HepG2 (cell line): ENCODE data around the gene ZNF786. TPM values are rescaled to one million over a fixed set of nuclear protein-coding genes. Genes with fewer than 3 reads are reported as not detected.

Experiments
- AHR ChIP-seq: IDR thresholded peaks from 2 replicates; pipeline ENCODE4 v1.6.1; 2018; ENCODE audit warnings: missing genetic modification reagents, missing compliant biosample characterization
- CEBPB ChIP-seq: IDR thresholded peaks from 2 replicates; pipeline ENCODE4 v1.6.1; 2011; ENCODE audit warnings: low read depth, low read length, improper control_type of control experiment, borderline replicate concordance
- CENPT ChIP-seq: sonication (generic); formaldehyde crosslinking; IDR thresholded peaks from 2 replicates; pipeline ENCODE4 v1.8.0; 2022; ENCODE audit warnings: low read depth, mild to moderate bottlenecking, moderate library complexity, missing genetic modification reagents
- DPF2 ChIP-seq: sonication (generic); formaldehyde crosslinking; IDR thresholded peaks from 2 replicates; pipeline ENCODE4 v1.4.0; 2020; ENCODE audit warnings: mild to moderate bottlenecking, low read depth, missing genetic modification reagents, borderline replicate concordance
- ESRRA ChIP-seq: sonication (generic); formaldehyde crosslinking; IDR thresholded peaks from 2 replicates; pipeline ENCODE4 v1.5.1; 2020; ENCODE audit warnings: mild to moderate bottlenecking, low read depth, missing genetic modification reagents
- FOSL2 ChIP-seq: sonication (generic); formaldehyde crosslinking; IDR thresholded peaks from 2 replicates; pipeline ENCODE4 v1.4.0; 2020; ENCODE audit warnings: missing genetic modification reagents
- HINFP ChIP-seq: sonication (generic); formaldehyde crosslinking; IDR thresholded peaks from 2 replicates; pipeline ENCODE4 v1.4.0; 2020; ENCODE audit warnings: low read depth, mild to moderate bottlenecking, missing genetic modification reagents
- ISX ChIP-seq: sonication (generic); formaldehyde crosslinking; conservative IDR thresholded peaks from 2 replicates; pipeline ENCODE4 v1.5.0; 2020; ENCODE audit warnings: missing genetic modification reagents
- MAF1 ChIP-seq: sonication (generic); formaldehyde crosslinking; IDR thresholded peaks from 2 replicates; pipeline ENCODE4 v1.5.0; 2020; ENCODE audit warnings: missing genetic modification reagents, borderline replicate concordance
- MAX ChIP-seq: IDR thresholded peaks from 2 replicates; pipeline ENCODE4 v1.6.1; 2012; ENCODE audit warnings: inconsistent platforms
- MED8 ChIP-seq: sonication (generic); formaldehyde crosslinking; IDR thresholded peaks from 2 replicates; pipeline ENCODE4 v1.8.1; 2023; ENCODE audit warnings: mild to moderate bottlenecking, missing genetic modification reagents; ENCODE audit not compliant: insufficient replicate concordance
- MEIS1 ChIP-seq: sonication (generic); formaldehyde crosslinking; IDR thresholded peaks from 2 replicates; pipeline ENCODE4 v1.9.0; 2021; ENCODE audit warnings: mild to moderate bottlenecking, missing genetic modification reagents, moderate library complexity, borderline replicate concordance
- MZF1 ChIP-seq: sonication (generic); formaldehyde crosslinking; IDR thresholded peaks from 2 replicates; pipeline ENCODE4 v1.8.1; 2023; ENCODE audit warnings: mild to moderate bottlenecking, missing genetic modification reagents, borderline replicate concordance
- NPAS2 ChIP-seq: sonication (generic); formaldehyde crosslinking; IDR thresholded peaks from 2 replicates; pipeline ENCODE4 v1.8.0; 2022; ENCODE audit warnings: mild to moderate bottlenecking, missing genetic modification reagents, borderline replicate concordance
- PLRG1 ChIP-seq: fragments of 450-650 bp; conservative IDR thresholded peaks from 2 replicates; pipeline ENCODE4 v1.6.1; 2016
- RBFOX2 ChIP-seq: fragments of 200-400 bp; formaldehyde crosslinking; IDR thresholded peaks from 2 replicates; pipeline ENCODE4 v1.6.1; 2017; ENCODE audit warnings: low read depth, mild to moderate bottlenecking, low read length
- SIN3A ChIP-seq: IDR thresholded peaks from 2 replicates; pipeline ENCODE4 v1.6.1; 2011; ENCODE audit warnings: low read depth, mild to moderate bottlenecking, control low read depth, low read length, borderline replicate concordance
- SMAD9 ChIP-seq: sonication (generic); formaldehyde crosslinking; IDR thresholded peaks from 2 replicates; pipeline ENCODE4 v1.5.1; 2020; ENCODE audit warnings: mild to moderate bottlenecking, missing genetic modification reagents
- ZC3H4 ChIP-seq: sonication (generic); formaldehyde crosslinking; IDR thresholded peaks from 2 replicates; pipeline ENCODE4 v1.4.0; 2020; ENCODE audit warnings: missing genetic modification reagents, borderline replicate concordance
- ZFAT ChIP-seq: sonication (generic); formaldehyde crosslinking; conservative IDR thresholded peaks from 2 replicates; pipeline ENCODE4 v1.8.1; 2023; ENCODE audit warnings: missing genetic modification reagents, inconsistent platforms
- ZFP62 ChIP-seq: sonication (generic); formaldehyde crosslinking; IDR thresholded peaks from 2 replicates; pipeline ENCODE4 v1.4.0; 2020; ENCODE audit warnings: missing genetic modification reagents
- ZNF138 ChIP-seq: sonication (generic); formaldehyde crosslinking; IDR thresholded peaks from 2 replicates; pipeline ENCODE4 v1.5.0; 2020; ENCODE audit warnings: mild to moderate bottlenecking, low read depth, missing genetic modification reagents
- ZNF160 ChIP-seq: sonication (generic); formaldehyde crosslinking; IDR thresholded peaks from 2 replicates; pipeline ENCODE4 v1.8.0; 2022; ENCODE audit warnings: mild to moderate bottlenecking, inconsistent platforms, missing genetic modification reagents
- ZNF256 ChIP-seq: sonication (generic); formaldehyde crosslinking; conservative IDR thresholded peaks from 2 replicates; pipeline ENCODE4 v1.4.0; 2020; ENCODE audit warnings: missing genetic modification reagents
- ZNF335 ChIP-seq: sonication (generic); formaldehyde crosslinking; IDR thresholded peaks from 2 replicates; pipeline ENCODE4 v1.4.0; 2020; ENCODE audit warnings: missing genetic modification reagents
- ZNF34 ChIP-seq: sonication (generic); formaldehyde crosslinking; IDR thresholded peaks from 2 replicates; pipeline ENCODE4 v1.4.0; 2020; ENCODE audit warnings: mild to moderate bottlenecking, missing genetic modification reagents, borderline replicate concordance
- ZNF580 ChIP-seq: IDR thresholded peaks from 2 replicates; pipeline ENCODE4 v1.6.1; 2016; ENCODE audit warnings: low read depth, borderline replicate concordance
- ZNF644 ChIP-seq: IDR thresholded peaks from 2 replicates; pipeline ENCODE4 v1.6.1; 2016; ENCODE audit warnings: low read depth
- ZNF703 ChIP-seq: sonication (generic); formaldehyde crosslinking; IDR thresholded peaks from 2 replicates; pipeline ENCODE4 v1.5.1; 2020; ENCODE audit warnings: missing genetic modification reagents, mild to moderate bottlenecking, moderate library complexity, borderline replicate concordance
- polyA plus RNA-seq, 8 experiments: library from polyadenylated mRNA; depleted of rRNA in 3 of 8; stranded (reverse) in 7 of 8; unstranded in 1 of 8; fragments of >200 nt; fragmentation: Illumina TruSeq in 4 of 8; extraction: Trizol in 4 of 8; gene quantifications; 2 replicates each; pipeline versions ENCODE4 v1.2.1 to v1.2.3, GENCODE V29; 2011 to 2016; ENCODE audit warnings: low read depth in 4 of 8, missing spikeins in 1 of 8, mixed read lengths in 1 of 8; ENCODE audit not compliant: insufficient read depth in 1 of 8
- total RNA-seq, 5 experiments: library from RNA; depleted of rRNA; stranded (reverse); fragments of >200 nt; fragmentation: Illumina TruSeq; extraction: Trizol; gene quantifications; 2 replicates each; pipeline ENCODE4 v1.2.3, GENCODE V29; 2016; ENCODE audit warnings: low read depth in 1 of 5

The ZNF786 gene
- total and polyA plus RNA-seq, 2 of the 13 experiments (the other 11 are each of a cell fraction or from before 2014, with no cell fraction given), result 2.0 to 4.0 TPM

- TF ChIP-seq AHR (CRISPR knock-in tag), result peak; percentile 81; the same call in 1 of the 2 replicates
- no peak for TF ChIP-seq PLRG1
- TF ChIP-seq HINFP (CRISPR knock-in tag), result peak; percentile 51; the same call in 1 of the 2 replicates
- TF ChIP-seq FOSL2, result 0 out of 2 replicates have a peak, but pooled peaks have one; percentile 45
- peak; percentile 24 for TF ChIP-seq ZFAT
- TF ChIP-seq MAF1, result peak; percentile 89
- no peak for TF ChIP-seq ZC3H4
- no peak for TF ChIP-seq ZNF580 (CRISPR knock-in tag)
- TF ChIP-seq ZNF703 (CRISPR knock-in tag), result peak; percentile 61; the same call in 1 of the 2 replicates
- peak; percentile 30; the same call in 1 of the 2 replicates for TF ChIP-seq MZF1
- TF ChIP-seq ESRRA (CRISPR knock-in tag), result peak; percentile 82
- TF ChIP-seq MEIS1 (CRISPR knock-in tag), result peak; percentile 29; the same call in 1 of the 2 replicates
- TF ChIP-seq ZNF644 (CRISPR knock-in tag), result 0 out of 2 replicates have a peak, but pooled peaks have one; percentile 9
- TF ChIP-seq ZNF34, result no peak
- TF ChIP-seq ZNF335 (CRISPR knock-in tag), result peak; percentile 73; the same call in 1 of the 2 replicates
- peak; percentile 97 for TF ChIP-seq RBFOX2
- TF ChIP-seq ZNF138 (CRISPR knock-in tag), result peak; percentile 73; the same call in 1 of the 2 replicates
- TF ChIP-seq CENPT (CRISPR knock-in tag), result no peak; the same call in 1 of the 2 replicates
- TF ChIP-seq MED8 (CRISPR knock-in tag), result peak; percentile 86
- TF ChIP-seq ZFP62 (CRISPR knock-in tag), result peak; percentile 73
- peak; percentile 90 for TF ChIP-seq MAX
- TF ChIP-seq DPF2 (CRISPR knock-in tag), result no peak
- peak; percentile 83; the same call in 1 of the 2 replicates for TF ChIP-seq ZNF256
- no peak for TF ChIP-seq CEBPB
- peak; percentile 20; the same call in 1 of the 2 replicates for TF ChIP-seq SIN3A
- TF ChIP-seq ISX (CRISPR knock-in tag), result 0 out of 2 replicates have a peak, but pooled peaks have one; percentile 57
- TF ChIP-seq NPAS2, result no peak
- TF ChIP-seq SMAD9 (CRISPR knock-in tag), result no peak; the same call in 1 of the 2 replicates
- TF ChIP-seq ZNF160 (CRISPR knock-in tag), result peak; percentile 87; the same call in 1 of the 2 replicates
Measured at GRCh38 chr7:149125863-149126661, 35.5 kb upstream of the ZNF786 start, which contains the start of gene ZNF425 (continued).
